ENCODE results near the gene CHCHD4. TPM values are rescaled to one million over a fixed set of nuclear protein-coding genes. Genes with fewer than 3 reads are reported as not detected.

CHCHD4 gene
- total and polyA plus RNA-seq, 2 donors from 2014 or later: 12.8 to 33.6 TPM

GRCh38 chr3:14097616-14098391 lies 26.9 kb downstream of the CHCHD4 start:
- TF ChIP-seq, protein P1, sequence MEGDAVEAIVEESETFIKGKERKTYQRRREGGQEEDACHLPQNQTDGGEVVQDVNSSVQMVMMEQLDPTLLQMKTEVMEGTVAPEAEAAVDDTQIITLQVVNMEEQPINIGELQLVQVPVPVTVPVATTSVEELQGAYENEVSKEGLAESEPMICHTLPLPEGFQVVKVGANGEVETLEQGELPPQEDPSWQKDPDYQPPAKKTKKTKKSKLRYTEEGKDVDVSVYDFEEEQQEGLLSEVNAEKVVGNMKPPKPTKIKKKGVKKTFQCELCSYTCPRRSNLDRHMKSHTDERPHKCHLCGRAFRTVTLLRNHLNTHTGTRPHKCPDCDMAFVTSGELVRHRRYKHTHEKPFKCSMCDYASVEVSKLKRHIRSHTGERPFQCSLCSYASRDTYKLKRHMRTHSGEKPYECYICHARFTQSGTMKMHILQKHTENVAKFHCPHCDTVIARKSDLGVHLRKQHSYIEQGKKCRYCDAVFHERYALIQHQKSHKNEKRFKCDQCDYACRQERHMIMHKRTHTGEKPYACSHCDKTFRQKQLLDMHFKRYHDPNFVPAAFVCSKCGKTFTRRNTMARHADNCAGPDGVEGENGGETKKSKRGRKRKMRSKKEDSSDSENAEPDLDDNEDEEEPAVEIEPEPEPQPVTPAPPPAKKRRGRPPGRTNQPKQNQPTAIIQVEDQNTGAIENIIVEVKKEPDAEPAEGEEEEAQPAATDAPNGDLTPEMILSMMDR (IDR thresholded peaks at IDR 0.05; ENCODE audit: borderline replicate concordance, extremely low read depth, insufficient read depth): no peak
- H3K27me3 ChIP-seq (ENCODE audit: control insufficient read depth, insufficient read depth, low read length): no peaks in the 10 kb centered on the region
- no peaks in the 10 kb centered on the region for H3K4me1 ChIP-seq (ENCODE audit: control insufficient read depth in 2 of 3, insufficient read depth in 2 of 3, low read depth in 1 of 3, low read length in 3 of 3)
- no peak overlapping the region for H3K9ac ChIP-seq (ENCODE audit: low read length in 3 of 3)
- FAIRE-seq (no peak), DNase-seq (no peak)
- H3K27ac ChIP-seq (ENCODE audit: low read depth in 2 of 2, low read length in 2 of 2): no peak overlapping the region
- intact Hi-C loops (cut with DNase I): no loop called here
- no peak overlapping the region for H3K4me3 ChIP-seq (ENCODE audit: low read length in 3 of 3)
- H3K9me3 ChIP-seq (ENCODE audit: control insufficient read depth in 2 of 3, insufficient read depth in 1 of 3, low read length in 3 of 3): no peaks in the 10 kb centered on the region
- no peaks in the 10 kb centered on the region for H3K36me3 ChIP-seq (ENCODE audit: control insufficient read depth in 2 of 3, insufficient read depth in 3 of 3, low read length in 3 of 3)

DNA sequence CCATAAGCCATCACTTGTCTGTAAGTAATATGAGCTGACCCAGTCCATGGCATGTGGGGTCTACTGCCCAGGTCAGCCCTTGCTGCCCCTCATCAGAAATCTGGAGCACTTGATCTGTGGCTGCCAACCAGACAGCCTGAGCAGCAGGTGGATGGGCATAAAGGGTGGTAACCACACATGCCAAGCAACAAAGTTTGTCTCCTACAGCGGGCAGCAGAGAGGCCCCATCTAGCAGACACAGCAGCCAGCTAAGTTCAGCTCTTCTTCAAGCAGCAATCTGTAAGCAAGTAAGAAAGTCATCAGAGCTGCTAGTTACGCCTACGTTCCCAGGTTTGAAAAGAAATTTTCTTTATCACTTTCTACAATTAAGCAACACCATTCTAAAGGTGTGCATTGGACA lies 27.9 kb downstream of the CHCHD4 start:
- FAIRE-seq (no peak), DNase-seq (no peak)
- intact Hi-C loops (cut with DNase I): no loop called here
- no peak overlapping the region for H3K9ac ChIP-seq (ENCODE audit: low read length in 3 of 3)
- no peaks in the 10 kb centered on the region for H3K27me3 ChIP-seq (ENCODE audit: control insufficient read depth, insufficient read depth, low read length)
- TF ChIP-seq, protein P1 (IDR thresholded peaks at IDR 0.05; ENCODE audit: borderline replicate concordance, extremely low read depth, insufficient read depth): no peak
- H3K27ac ChIP-seq (ENCODE audit: low read depth in 2 of 2, low read length in 2 of 2): no peak overlapping the region
- H3K4me3 ChIP-seq (ENCODE audit: low read length in 3 of 3): no peak overlapping the region
- H3K36me3 ChIP-seq (ENCODE audit: control insufficient read depth in 2 of 3, insufficient read depth in 3 of 3, low read length in 3 of 3): no peaks in the 10 kb centered on the region
- no peaks in the 10 kb centered on the region for H3K4me1 ChIP-seq (ENCODE audit: control insufficient read depth in 2 of 3, insufficient read depth in 2 of 3, low read depth in 1 of 3, low read length in 3 of 3)
- no peaks in the 10 kb centered on the region for H3K9me3 ChIP-seq (ENCODE audit: control insufficient read depth in 2 of 3, insufficient read depth in 1 of 3, low read length in 3 of 3)

GRCh38 chr3:14093831-14094230 lies 30.8 kb downstream of the CHCHD4 start:
- FAIRE-seq: no peak
- H3K27me3 ChIP-seq (ENCODE audit: control insufficient read depth, insufficient read depth, low read length): no peaks in the 10 kb centered on the region
- DNase-seq: no peak
- H3K36me3 ChIP-seq (ENCODE audit: control insufficient read depth in 2 of 3, insufficient read depth in 3 of 3, low read length in 3 of 3): no peaks in the 10 kb centered on the region
- H3K9ac ChIP-seq (ENCODE audit: low read length in 3 of 3): no peak overlapping the region
- TF ChIP-seq, protein P1 (IDR thresholded peaks at IDR 0.05; ENCODE audit: borderline replicate concordance, extremely low read depth, insufficient read depth): no peak
- H3K27ac ChIP-seq (ENCODE audit: low read depth in 2 of 2, low read length in 2 of 2): no peak overlapping the region
- intact Hi-C loops (cut with DNase I): no loop called here
- no peaks in the 10 kb centered on the region for H3K9me3 ChIP-seq (ENCODE audit: control insufficient read depth in 2 of 3, insufficient read depth in 1 of 3, low read length in 3 of 3)
- no peaks in the 10 kb centered on the region for H3K4me1 ChIP-seq (ENCODE audit: control insufficient read depth in 2 of 3, insufficient read depth in 2 of 3, low read depth in 1 of 3, low read length in 3 of 3)
- H3K4me3 ChIP-seq (ENCODE audit: low read length in 3 of 3): no peak overlapping the region

All from kidney (tissue), 14 donors.